MV-4-11 (cell line): ENCODE results near the gene GRIK4.
"Not testable (repeated sequence)": the region's sequence is repeated elsewhere in the genome, so short reads cannot be mapped to it uniquely, and the experiment has no call there.

Experiments used
- DNase-seq: peaks from one replicate; lab custom pipeline; 2025; lab: John Stamatoyannopoulos, UW

GRIK4 gene, protein sequence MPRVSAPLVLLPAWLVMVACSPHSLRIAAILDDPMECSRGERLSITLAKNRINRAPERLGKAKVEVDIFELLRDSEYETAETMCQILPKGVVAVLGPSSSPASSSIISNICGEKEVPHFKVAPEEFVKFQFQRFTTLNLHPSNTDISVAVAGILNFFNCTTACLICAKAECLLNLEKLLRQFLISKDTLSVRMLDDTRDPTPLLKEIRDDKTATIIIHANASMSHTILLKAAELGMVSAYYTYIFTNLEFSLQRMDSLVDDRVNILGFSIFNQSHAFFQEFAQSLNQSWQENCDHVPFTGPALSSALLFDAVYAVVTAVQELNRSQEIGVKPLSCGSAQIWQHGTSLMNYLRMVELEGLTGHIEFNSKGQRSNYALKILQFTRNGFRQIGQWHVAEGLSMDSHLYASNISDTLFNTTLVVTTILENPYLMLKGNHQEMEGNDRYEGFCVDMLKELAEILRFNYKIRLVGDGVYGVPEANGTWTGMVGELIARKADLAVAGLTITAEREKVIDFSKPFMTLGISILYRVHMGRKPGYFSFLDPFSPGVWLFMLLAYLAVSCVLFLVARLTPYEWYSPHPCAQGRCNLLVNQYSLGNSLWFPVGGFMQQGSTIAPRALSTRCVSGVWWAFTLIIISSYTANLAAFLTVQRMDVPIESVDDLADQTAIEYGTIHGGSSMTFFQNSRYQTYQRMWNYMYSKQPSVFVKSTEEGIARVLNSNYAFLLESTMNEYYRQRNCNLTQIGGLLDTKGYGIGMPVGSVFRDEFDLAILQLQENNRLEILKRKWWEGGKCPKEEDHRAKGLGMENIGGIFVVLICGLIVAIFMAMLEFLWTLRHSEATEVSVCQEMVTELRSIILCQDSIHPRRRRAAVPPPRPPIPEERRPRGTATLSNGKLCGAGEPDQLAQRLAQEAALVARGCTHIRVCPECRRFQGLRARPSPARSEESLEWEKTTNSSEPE

DNA sequence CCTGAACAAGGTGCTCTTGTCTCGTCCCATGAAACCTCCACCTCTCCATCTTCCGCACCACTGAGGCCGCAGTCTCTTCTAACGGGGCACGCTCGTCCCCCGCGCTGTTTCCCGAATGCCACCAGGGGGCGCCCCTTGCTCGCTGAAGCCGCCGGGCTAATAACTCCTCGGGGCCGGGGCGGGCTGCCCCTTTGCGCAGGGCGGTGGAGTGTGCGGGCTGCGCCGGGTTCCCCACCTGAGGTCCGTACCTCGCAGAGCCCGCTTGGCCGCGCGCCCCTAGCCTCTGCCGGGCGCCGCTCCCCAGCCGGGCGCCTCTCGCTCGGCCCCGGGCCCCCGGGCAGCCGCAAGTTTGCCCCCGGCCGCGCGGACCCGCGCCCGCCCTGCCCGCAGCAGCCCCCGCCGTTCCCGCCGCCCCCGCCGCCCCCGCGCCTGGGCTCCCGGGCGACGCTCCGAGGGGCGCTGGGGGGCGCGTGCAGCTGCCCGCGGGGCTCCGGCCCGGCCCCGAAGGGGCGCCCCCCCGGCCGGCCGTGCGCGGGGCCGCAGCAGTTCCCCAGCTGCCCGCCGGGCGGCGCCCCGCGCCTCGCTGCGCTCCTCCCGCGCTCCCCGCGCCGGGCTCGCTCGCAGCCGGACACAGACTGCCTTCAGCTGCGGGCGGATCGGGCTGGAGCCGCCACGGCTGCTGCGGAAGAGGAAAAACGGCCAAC, at the start of gene GRIK4:
GRIK4 (plus strand) TSS at position 633 of the 704 bp plus-strand sequence. CDS start 148,571 bp downstream, outside the sequence.
- DNase-seq = peak; percentile 42

DNA sequence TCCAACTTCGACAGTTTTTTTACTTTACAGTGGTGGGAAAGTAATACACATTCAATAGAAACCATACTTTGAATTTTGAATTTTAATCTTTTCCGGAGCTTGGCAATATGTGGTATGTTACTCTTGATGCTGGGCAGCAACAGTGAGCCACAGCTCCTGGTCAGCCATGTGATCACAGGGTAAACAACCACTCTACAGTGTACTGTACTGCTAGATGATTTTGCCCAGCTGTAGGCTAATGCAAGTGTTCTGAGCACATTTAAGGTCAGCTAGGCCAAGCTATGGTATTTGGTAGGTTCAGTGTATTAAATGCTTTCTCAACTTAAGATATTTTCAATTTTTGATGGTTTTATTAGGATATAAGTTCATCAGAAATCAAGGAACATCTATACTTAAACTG, 48.7 kb upstream of the GRIK4 start:
- DNase-seq = no peak

DNA sequence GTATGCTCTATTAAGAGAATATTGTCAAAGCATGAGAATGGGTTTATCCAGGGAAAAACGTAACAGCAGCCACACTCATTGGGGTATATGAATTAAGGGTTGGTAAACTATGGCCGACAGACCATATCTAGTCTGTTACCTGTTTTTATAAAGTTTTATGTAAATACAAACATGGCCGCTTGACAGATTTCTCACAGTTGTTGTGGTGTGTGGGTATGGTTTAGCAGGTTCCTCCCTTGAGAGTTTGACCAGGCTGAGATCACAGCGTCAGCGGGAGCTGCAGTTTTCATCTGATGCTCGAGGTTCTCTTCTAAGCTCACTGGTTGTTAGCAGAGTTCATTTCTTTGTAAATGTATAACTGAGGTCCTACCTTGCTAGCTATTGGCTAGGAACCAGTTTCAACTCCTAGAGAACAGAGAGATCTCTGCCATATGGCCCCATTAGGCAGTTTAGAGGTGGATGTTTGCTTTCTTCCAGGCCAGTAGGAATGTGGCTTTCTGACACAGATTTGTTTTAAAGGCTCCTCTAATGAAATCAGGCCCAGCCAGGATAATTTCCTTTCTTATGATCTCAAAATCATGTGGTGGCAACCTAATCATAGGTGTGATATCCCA, 45.5 kb upstream of the GRIK4 start:
- no peak for DNase-seq

DNA sequence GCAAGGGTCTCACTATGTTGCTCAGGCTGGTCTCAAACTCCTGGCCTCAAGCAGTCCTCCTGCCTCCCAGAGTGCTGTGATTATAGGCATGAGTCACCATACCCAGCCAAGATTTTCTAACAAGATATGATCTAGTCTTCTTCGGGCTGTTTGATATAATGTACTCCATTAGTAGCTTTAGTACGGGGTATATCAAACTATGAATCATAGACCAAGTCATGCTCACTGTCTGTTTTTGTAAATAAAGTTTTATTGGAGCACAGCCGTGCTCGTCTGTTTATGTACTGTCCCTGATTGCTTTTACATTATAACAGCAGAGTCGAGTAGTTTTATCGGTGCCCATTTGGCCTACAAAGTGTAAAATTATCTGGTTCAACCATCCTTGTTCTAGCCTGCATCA, 43.9 kb upstream of the GRIK4 start:
- no peak for DNase-seq

DNA sequence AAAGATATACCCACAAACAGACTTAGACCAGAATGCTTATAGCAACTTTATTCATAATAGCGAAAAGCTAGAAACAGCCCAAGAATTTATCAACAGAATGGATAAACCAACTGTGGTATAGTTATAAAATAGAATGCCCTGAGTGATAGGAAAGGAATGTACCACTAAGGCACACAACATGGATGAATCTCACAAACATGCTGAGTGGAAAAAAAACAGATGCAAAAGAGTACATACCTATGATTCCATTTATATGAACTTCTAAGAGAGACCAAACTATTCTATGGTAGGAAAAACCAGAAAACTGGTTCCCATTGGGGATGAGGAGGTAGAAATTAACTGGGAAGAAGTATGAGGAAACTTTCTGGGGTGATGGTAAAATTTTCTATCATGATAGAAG, 40.4 kb upstream of the GRIK4 start:
- no peak for DNase-seq

DNA sequence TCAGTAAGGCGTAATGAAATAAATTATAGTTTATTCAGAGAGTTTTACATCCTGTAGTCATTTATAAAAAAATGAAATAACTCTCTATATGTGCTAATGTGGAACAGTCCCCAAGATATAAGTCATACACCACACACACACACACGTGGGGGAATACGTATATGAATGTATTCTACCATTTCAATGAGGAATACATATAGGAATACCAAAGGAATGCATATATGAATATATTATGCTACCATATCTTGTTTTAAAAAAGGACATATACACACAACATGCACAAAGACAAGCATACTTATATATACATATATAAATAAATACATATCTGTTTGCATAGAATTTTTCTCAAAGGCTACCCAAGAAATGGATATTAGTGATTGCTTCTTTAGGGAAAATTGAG, 39.6 kb upstream of the GRIK4 start:
- no peak for DNase-seq

DNA sequence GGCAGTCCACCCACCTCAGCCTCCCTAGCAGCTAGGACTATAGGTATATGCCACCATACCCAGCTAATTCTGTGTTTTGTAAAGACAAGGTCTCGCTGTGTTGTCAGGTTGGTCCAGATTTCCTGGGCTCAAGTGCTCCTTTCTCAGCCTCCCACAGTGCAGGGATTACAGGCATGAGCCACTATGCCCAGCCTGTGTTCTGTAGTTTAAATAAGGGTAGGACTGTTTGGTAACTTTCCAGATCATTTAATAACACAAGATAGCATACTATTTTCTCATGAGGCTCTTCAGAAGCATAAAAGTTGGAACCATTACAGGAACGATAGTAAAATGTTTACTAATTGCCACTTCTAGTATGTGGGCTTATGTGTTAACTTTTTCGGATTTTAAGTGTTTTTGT, 38.0 kb upstream of the GRIK4 start:
- no peak for DNase-seq

DNA sequence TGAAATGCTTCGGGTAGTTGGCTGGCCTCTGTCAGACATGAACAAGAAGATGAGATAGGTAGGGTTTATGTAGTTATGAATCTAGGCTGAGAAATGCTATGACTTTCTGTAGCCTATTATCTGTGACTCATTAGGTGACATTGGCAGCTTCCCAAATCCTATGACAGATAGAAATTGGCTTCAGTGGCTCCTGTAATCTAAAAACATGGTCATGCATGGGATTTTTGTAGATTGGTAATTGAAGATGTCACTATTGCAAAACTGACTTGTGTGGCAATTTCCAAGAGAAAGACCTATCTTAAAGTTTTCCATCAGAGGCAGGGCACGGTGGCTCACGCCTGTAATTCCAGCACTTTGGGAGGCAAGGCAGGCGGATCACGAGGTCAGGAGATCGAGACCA, 29.4 kb upstream of the GRIK4 start:
- no peak for DNase-seq

DNA sequence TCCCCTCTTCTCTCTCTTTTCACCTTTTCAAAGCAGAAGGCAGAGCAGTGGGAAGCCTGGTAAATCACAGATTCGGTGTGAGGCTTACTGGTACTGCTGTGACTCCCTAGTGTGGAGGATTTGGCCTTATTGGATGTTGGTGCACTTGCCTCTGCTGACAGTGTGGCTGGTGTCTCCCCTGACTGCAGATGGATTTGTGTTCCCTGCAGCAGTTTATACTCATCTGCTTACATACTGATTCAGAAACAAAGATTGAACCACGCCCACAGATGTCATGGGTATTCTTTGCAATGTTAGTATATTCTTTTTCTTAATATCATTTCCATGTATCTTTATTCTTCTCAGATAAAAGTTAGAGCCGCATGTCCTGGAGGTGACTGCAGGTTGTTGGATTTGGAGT, 26.8 kb upstream of the GRIK4 start:
- no peak for DNase-seq

DNA sequence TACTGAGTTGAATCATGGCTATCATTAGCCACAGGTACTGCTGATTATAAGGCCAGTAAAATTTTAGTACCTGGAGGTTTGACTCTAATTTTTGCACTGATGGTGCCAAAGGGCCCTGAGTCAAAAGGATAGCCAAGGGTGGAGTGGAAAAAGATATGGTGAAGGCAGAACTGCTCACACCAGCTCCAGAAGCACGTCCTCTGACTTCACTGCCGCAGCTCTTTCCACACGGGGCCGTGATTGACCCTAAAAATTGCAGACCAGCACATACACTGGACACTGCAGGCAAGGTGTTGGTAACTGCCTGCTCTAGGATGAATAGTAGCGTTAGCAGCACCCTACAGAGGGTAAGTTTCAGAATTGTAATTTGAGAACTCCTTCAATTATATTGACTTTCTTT, 25.4 kb upstream of the GRIK4 start:
- no peak for DNase-seq

DNA sequence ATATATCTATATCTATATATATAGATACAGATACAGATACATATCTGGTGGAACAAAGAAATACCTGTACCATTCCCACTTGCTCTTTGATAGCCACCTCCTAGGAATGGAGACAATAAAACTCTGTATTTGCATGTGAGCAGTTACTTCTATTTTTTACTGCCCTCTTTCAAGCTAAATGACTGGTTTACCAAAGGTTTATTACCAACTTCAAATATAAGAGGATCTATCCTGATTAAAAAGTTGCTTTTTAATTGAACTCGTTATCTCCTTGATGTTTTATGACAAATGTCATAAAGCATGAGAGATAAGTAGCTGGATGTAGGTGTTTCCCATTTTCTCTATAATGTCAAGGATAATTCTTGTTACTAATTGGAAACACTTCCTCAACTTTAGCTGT, 21.7 kb upstream of the GRIK4 start:
- no peak for DNase-seq

DNA sequence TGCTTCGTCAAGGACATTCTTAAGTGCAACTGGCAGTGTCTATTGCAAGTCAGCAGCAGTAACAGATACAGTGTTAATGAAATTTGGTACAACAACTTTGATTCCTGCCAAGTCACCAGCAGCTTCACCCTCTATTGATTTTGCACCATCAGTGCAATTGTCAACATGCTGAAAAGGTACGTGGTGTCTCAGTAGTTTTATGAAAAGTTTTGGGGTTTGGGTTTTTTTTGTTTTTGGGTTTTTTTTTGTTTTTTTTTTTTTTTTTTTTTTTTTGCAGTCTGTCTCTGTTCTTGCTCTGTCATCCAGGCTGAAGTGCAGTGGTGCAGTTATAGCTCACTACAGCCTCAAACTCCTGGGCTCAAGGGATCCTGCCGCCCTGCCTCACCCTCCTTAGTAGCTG, 19.1 kb upstream of the GRIK4 start:
- DNase-seq = no peak

DNA sequence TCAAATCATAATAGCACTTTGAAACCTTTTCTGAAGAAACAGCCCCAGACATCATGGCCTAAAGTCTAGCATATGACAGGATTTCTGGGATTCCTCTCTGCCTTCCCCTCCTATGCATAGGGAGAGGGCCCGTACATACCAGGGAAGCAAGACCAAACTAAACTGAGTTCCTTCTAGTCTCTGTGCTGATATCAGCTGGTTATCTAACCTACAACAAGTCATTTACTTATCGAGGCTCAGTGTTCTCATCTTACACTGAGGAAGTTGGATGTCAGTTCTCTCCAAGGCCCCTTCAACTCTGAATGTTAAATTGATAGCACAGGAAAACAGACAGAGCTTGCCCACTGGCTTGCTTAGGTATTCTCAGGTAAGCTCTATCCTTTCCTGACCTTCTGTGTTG, 17.0 kb upstream of the GRIK4 start:
- DNase-seq = no peak

DNA sequence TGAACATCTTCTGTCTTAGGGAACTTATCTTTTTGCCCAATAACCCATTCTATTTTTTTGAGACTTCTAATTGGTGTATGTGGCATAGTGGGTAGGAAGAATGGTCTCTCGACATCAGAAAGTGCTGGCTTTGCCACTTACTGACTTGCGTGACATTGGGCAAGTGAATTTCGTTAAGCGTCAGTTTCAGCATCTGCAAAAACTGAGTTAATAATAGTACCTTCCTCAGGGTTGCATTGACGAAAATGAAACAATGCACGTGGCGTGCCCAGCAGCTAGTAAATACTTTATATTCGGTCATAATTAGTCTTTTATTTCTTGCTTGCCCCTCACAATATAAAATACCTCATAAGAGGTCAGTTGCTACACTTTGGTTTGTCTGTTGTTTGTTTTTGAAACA, 12.5 kb upstream of the GRIK4 start:
- peak; percentile 71 for DNase-seq

DNA sequence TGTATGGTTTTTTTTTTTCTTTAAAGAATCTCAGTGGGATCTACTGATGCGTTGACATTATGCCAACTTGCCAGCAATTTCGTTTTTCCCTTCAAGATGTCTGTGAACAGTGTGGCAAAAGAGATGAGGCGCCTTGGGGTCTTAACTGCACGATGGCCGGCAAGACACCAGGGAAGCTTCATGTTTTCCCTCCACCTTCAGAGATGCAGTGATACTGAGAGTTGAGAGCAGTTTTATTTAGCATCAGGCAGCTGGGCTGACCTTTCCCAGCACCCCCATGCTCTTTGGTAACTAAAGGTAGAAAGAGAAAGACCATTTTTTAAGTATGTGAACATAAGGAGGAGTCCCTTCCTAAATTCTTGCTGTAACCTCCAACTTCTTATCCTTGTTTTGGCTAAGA, 11.7 kb upstream of the GRIK4 start:
- DNase-seq = no peak

DNA sequence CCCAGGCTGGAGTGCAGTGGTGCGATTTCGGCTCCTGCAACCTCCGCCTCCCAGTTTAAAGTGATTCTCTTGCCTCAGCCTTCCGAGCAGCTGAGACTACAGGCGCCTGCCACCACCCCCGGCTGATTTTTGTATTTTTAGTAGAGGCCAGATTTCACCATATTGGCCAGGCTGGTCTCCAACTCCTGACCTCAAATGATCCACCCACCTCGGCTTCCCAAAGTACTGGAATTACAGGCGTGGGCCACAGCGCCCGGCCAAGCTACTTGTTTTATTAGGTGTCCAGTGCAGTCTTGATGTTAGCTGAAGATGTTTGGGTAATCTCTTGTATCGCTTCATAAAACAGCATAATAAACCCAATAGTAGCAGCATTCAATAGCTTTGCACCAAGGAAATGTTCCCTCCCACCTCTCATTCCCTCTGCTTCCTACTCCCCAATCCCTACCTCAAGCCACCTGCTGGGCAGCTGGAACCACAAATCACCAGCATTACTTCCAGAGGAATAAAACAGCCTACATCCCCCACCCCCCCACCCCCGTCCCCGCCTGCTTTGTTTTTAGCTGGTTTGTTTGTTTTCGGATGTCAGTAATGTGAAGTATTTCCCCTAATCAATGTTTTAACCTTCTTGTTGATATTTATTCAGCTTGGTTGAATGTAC, 11.0 kb upstream of the GRIK4 start:
- no peak for DNase-seq

DNA sequence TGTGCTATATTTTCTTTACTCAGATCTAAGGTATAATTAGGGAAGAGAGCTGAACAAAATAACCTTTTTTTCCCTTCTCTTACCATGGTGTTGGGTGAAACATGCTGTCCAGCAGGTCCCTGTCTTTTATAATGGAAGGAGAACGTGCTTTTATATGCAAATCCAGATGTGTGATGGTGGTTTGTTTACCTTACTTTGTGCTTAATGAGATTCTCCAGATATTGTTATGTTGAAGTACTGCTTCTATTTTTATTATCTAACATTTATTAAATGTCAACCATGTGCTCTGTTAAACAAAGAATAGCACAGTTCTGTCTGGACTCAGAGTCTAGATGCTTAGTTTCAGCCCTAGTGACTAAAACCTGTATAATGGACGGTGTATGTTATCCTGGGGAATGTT, 10.1 kb upstream of the GRIK4 start:
- no peak for DNase-seq

DNA sequence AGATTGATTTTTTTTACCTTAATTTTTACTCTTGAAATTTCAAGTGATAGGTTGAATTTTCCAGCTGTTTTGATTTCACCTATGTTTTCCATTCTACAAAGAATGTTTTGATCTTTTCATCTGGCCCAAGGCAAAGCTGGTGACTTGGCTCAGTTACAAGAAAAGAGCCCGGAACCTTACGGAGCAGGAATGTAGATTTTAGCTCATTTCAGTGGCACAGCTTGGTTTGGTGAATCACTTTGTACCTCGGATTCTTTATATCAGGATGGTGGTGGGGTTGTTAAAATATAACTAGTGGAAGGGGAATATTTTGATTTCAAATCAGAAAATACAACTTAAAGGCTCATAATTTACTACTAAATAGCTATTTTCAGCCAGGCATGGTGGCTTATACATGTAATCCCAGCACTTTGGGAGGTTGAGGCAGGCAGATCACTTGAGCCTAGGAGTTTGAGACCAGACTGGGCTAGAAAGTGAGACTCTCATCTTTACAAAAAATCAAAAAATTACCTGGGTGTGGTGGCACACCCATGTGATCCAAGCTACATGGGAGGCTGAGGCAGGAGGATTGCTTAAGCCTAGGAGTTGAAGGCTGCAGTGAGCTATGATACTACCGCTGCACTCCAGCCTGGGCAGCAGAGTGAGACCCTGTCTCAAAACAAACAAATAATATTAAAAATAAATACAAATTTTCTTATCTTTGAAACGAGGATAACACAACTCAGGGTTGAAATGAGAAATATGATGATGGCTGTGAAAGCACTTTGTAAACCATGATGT, 9.4 kb upstream of the GRIK4 start:
- no peak for DNase-seq

DNA sequence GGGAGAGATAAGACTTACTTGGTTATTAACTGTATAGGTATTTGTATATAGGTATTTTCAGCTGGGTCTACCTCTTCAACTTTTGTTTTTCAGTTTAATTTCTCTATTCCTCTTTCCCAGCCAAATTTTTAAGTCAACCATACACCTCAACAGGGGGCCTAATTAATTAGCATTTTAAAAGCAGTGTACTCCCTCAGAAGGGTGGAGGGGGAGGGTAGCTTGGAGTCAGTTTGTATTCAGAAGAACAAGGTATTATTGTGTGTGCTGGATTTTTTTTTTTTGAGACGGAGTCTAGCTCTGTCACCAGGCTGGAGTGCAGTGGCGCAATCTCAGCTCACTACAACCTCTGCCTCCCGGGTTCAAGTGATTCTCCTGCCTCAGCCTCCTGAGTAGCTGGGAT, 8.0 kb upstream of the GRIK4 start:
- DNase-seq = not testable (repeated sequence)

DNA sequence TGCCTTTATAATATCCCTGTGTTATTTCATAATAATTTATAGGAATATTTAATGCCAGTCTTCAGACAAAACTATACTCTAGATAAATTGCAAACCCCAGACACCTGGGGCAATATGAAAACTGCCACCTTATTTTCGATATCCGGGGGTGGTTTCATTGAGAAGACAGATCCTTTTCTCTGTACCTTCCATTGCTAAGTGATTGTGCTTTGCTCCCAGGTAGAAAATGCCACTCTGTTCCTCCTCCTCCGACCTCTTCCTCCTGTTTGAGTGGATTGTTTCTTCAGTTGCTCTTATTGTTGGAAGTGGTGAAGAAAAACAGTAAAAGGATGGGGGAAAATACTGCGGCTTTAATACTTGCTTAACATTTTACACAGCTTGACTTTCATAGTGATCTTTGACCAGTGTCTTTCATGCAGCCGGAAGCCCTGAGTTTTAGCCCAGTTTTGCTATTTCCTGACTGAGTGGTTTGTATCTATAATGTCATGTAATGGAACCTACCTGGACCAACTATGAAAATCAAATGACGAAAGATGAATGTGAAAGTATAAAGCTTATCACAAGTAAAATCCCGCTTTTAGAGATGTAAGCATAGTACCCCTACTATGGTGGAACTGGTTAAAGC, 5.6 kb upstream of the GRIK4 start:
- no peak for DNase-seq
